ENCODE data around the gene TMPRSS7.

Gene TMPRSS7

GRCh38 chr3:112013784-112014143 lies 20.8 kb upstream of the TMPRSS7 start:
- no peak overlapping the region for H3K4me3 ChIP-seq (ENCODE audit: low read depth, low read length)
- POLR2A ChIA-PET = no interaction called here
- no peak for TF ChIP-seq CTCF (IDR thresholded peaks at IDR 0.05; ENCODE audit: insufficient read depth, low read length, missing control alignments)
- no peak for DNase-seq (ENCODE audit: low read depth, low spot score)
- CTCF ChIA-PET = interaction anchor here (0.5 to 11.5 kb wide), 46 partner anchors 10 to 440 kb away, joined by 3 to 219 read pairs (median 6); partner anchors contain the start of genes ABHD10, TAGLN3 and TMPRSS7

- no peak overlapping the region for H3K4me3 ChIP-seq (ENCODE audit: low read depth, low read length)
- DNase-seq (ENCODE audit: low read depth, low spot score) = no peak
- ChIA-PET CTCF (interaction anchor here (1.0 to 11.5 kb wide), 9 partner anchors 10 to 326 kb away, joined by 3 to 219 read pairs (median 8); partner anchors contain the start of gene TAGLN3), POLR2A (no interaction called here)
- TF ChIP-seq CTCF (IDR thresholded peaks at IDR 0.05; ENCODE audit: insufficient read depth, low read length, missing control alignments) = no peak
These were observed 17.4 kb upstream of the TMPRSS7 start for GRCh38 chr3:112017091-112017490.

- CTCF ChIA-PET = interaction anchor here (1.0 to 11.5 kb wide), 6 partner anchors 10 to 349 kb away, joined by 3 to 219 read pairs (median 6); no protein-coding TSS in a partner anchor
- POLR2A ChIA-PET = no interaction called here
- no peak for TF ChIP-seq CTCF (IDR thresholded peaks at IDR 0.05; ENCODE audit: insufficient read depth, low read length, missing control alignments)
- no peak for DNase-seq (ENCODE audit: low read depth, low spot score)
- H3K4me3 ChIP-seq (ENCODE audit: low read depth, low read length) = no peak overlapping the region
These were observed 15.8 kb upstream of the TMPRSS7 start for GRCh38 chr3:112018712-112019111.

- CTCF ChIA-PET = interaction anchor here (1.0 to 11.5 kb wide), 3 partner anchors 8 to 31 kb away, joined by 3 to 219 read pairs (median 8); no protein-coding TSS in a partner anchor
- H3K4me3 ChIP-seq (ENCODE audit: low read depth, low read length) = no peak overlapping the region
- no peak for DNase-seq (ENCODE audit: low read depth, low spot score)
- POLR2A ChIA-PET = interaction anchor here (0.7 kb wide), 1 partner anchor 12 kb away, joined by 3 read pairs; no protein-coding TSS in a partner anchor
- TF ChIP-seq CTCF (IDR thresholded peaks at IDR 0.05; ENCODE audit: insufficient read depth, low read length, missing control alignments) = no peak
These were observed 14.8 kb upstream of the TMPRSS7 start for GRCh38 chr3:112019716-112020115.

- ChIA-PET POLR2A (interaction anchor here (0.7 kb wide), 1 partner anchor 13 kb away, joined by 3 read pairs; no protein-coding TSS in a partner anchor), CTCF (interaction anchor here (1.0 to 11.5 kb wide), 3 partner anchors 9 to 32 kb away, joined by 3 to 219 read pairs (median 8); no protein-coding TSS in a partner anchor)
- TF ChIP-seq CTCF (IDR thresholded peaks at IDR 0.05; ENCODE audit: insufficient read depth, low read length, missing control alignments) = no peak
- no peak for DNase-seq (ENCODE audit: low read depth, low spot score)
- H3K4me3 ChIP-seq (ENCODE audit: low read depth, low read length) = no peak overlapping the region
These were observed 13.9 kb upstream of the TMPRSS7 start for GRCh38 chr3:112020674-112021085.

DNA sequence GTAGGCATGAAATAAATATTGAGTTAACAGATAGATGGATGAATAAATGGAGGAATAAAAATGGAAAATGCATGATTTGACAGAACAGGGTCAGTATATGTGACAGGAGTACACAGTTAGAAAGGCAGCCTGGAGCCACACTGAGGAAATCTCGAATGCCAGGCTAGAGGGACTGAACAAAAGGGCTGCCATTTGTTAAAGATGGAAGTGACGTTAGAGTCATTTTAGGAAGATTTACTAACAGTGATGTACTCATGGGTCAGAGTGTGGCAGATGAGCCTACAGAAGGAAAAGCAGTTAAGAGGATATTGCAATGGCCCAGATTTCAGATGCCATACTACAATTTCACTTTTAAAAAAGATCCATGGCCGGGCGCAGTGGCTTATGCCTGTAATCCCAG lies 7.4 kb upstream of the TMPRSS7 start:
- H3K4me3 ChIP-seq (ENCODE audit: low read depth, low read length) = no peak overlapping the region
- no peak for DNase-seq (ENCODE audit: low read depth, low spot score)
- CTCF ChIA-PET = interaction anchor here (0.8 to 6.3 kb wide), 4 partner anchors 11 to 38 kb away, joined by 5 to 42 read pairs (median 5); no protein-coding TSS in a partner anchor
- POLR2A ChIA-PET = no interaction called here
- no peak for TF ChIP-seq CTCF (IDR thresholded peaks at IDR 0.05; ENCODE audit: insufficient read depth, low read length, missing control alignments)
